Sigmoid colon (tissue), 4 donors: ENCODE measurements around the gene TSPAN33.
"Not testable (repeated sequence)": the region's sequence is repeated elsewhere in the genome, so short reads cannot be mapped to it uniquely, and the experiment has no call there.

Experiments
- EP300 ChIP-seq, 4 donors: sonication (generic); formaldehyde crosslinking; IDR thresholded peaks; one replicate each; pipeline ENCODE4 v1.6.1; 2017; ENCODE audit warnings: antibody characterized with exemption in 4 of 4
- POLR2A ChIP-seq, 2 donors: fragments of 450-650 bp; IDR thresholded peaks; one replicate each; pipeline ENCODE4 v1.6.1; 2016; ENCODE audit warnings: antibody characterized with exemption in 2 of 2, mild to moderate bottlenecking in 2 of 2, moderate library complexity in 2 of 2
- POLR2AphosphoS5 ChIP-seq, 4 donors: sonication (generic); formaldehyde crosslinking; IDR thresholded peaks; one replicate each; pipeline ENCODE4 v1.6.1; 2017; ENCODE audit warnings: antibody characterized with exemption in 4 of 4
- TF ChIP-seq, protein P1 (sequence below), 4 experiments: fragments of 450-650 bp in 3 of 4; fragments of 200-600 bp in 1 of 4; IDR thresholded peaks; one replicate each; pipeline ENCODE4 v1.5.1; 2016 to 2019; ENCODE audit warnings: antibody characterized with exemption in 4 of 4, mild to moderate bottlenecking in 3 of 4, moderate library complexity in 2 of 4

GRCh38 chr7:129216821-129217416 lies 72.4 kb downstream of the TSPAN33 start:
- TF ChIP-seq, protein P1, sequence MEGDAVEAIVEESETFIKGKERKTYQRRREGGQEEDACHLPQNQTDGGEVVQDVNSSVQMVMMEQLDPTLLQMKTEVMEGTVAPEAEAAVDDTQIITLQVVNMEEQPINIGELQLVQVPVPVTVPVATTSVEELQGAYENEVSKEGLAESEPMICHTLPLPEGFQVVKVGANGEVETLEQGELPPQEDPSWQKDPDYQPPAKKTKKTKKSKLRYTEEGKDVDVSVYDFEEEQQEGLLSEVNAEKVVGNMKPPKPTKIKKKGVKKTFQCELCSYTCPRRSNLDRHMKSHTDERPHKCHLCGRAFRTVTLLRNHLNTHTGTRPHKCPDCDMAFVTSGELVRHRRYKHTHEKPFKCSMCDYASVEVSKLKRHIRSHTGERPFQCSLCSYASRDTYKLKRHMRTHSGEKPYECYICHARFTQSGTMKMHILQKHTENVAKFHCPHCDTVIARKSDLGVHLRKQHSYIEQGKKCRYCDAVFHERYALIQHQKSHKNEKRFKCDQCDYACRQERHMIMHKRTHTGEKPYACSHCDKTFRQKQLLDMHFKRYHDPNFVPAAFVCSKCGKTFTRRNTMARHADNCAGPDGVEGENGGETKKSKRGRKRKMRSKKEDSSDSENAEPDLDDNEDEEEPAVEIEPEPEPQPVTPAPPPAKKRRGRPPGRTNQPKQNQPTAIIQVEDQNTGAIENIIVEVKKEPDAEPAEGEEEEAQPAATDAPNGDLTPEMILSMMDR (IDR thresholded peaks at IDR 0.05): not testable (repeated sequence)
- not testable (repeated sequence) for TF ChIP-seq POLR2A, POLR2AphosphoS5, EP300 (IDR thresholded peaks at IDR 0.05)
